ENCODE measurements around the gene SLC17A2.

Gene SLC17A2

DNA sequence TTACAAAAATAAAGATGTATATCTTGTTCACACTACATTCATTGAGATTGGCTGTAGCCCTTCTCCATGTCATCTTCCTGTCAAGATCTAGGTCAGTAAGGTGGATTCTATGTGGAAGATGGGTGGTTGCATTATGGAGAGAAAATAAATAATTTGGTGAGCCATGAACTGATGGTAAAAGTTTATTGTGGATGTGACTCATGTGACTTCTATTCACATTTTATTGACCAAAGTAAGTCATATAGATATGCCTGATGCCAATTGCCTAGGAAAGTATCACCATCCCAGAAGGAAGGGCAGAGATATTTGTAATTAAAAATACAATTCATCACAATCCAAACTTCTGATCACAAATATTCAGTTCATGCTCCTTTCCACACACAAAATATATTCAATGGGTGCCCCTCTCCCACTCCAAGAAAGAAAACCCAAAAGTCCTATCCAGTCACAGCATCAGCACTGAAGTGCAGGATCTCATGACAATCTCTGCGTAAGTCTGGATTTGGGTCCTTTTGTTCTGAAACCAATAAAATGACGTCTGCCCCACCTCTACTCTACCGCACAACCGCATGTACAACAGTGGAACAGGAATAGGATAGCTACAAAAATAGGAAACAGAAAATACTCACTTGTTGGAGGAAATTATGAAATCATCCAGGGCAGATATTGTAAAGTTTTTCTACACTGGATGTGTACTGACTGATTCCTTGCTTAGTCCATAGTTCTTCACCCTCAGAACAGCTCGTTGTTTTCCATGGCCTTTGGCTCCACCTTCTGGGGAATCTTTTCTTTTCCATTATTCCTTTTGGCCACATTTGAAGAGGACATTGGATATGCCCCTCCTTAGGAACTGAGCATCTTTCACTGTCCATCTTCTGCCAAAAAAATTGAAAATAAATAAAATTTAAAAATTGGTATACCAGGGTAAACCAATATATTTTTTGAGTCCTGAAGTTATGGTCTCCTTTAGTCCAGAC, 40.3 kb downstream of the SLC17A2 start:
- no peaks in the 10 kb centered on the region for H3K36me3 ChIP-seq
- no peak for DNase-seq
- H3K4me3 ChIP-seq: no peak overlapping the region
- TF ChIP-seq CTCF (IDR thresholded peaks at IDR 0.05): peak; percentile 48 to 53
- H3K4me1 ChIP-seq: no peaks in the 10 kb centered on the region
- H3K9me3 ChIP-seq: no peaks in the 10 kb centered on the region
- no peaks in the 10 kb centered on the region for H3K27me3 ChIP-seq
- H3K27ac ChIP-seq: no peak overlapping the region
- intact Hi-C loops (cut with DNase I; ENCODE audit: low total_unique reads): no loop called here

- H3K36me3 ChIP-seq: no peaks in the 10 kb centered on the region
- H3K27me3 ChIP-seq: no peaks in the 10 kb centered on the region
- no peaks in the 10 kb centered on the region for H3K4me1 ChIP-seq
- intact Hi-C loops (cut with DNase I; ENCODE audit: low total_unique reads): no loop called here
- no peak overlapping the region for H3K27ac ChIP-seq
- no peaks in the 10 kb centered on the region for H3K9me3 ChIP-seq
- H3K4me3 ChIP-seq: no peak overlapping the region
- no peak for TF ChIP-seq CTCF (IDR thresholded peaks at IDR 0.05)
- DNase-seq: no peak
Measured at GRCh38 chr6:25888626-25889025, 41.9 kb downstream of the SLC17A2 start.

DNA sequence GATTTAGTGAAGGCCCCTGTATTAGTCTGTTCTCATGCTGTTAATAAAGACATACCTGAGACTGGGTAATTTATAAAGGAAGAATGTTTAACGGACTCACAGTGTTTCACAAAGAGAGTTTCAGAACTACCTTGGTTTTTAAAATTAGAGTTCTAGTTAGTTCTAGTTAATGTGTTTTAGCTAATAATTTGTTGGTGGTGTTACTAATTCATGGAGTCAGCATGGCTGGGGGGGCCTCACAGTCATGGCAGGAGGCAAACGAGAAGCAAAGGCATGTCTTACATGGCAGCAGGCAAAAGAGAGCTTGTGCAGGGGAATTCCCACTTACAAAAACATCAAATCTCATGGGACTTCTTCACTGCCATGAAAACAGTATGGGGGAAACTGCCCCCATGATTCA, 44.4 kb downstream of the SLC17A2 start:
- no peak for TF ChIP-seq CTCF (IDR thresholded peaks at IDR 0.05)
- no peaks in the 10 kb centered on the region for H3K27me3 ChIP-seq
- no peak for DNase-seq
- no peaks in the 10 kb centered on the region for H3K4me1 ChIP-seq
- no peaks in the 10 kb centered on the region for H3K36me3 ChIP-seq
- intact Hi-C loops (cut with DNase I; ENCODE audit: low total_unique reads): no loop called here
- H3K9me3 ChIP-seq: no peaks in the 10 kb centered on the region
- no peak overlapping the region for H3K27ac ChIP-seq
- H3K4me3 ChIP-seq: no peak overlapping the region

GRCh38 chr6:25883991-25884390, 46.5 kb downstream of the SLC17A2 start:
- H3K27ac ChIP-seq: no peak overlapping the region
- no peaks in the 10 kb centered on the region for H3K27me3 ChIP-seq
- H3K4me1 ChIP-seq: no peaks in the 10 kb centered on the region
- TF ChIP-seq CTCF (IDR thresholded peaks at IDR 0.05): no peak
- DNase-seq: no peak
- H3K4me3 ChIP-seq: no peak overlapping the region
- intact Hi-C loops (cut with DNase I; ENCODE audit: low total_unique reads): no loop called here
- no peaks in the 10 kb centered on the region for H3K36me3 ChIP-seq
- H3K9me3 ChIP-seq: no peaks in the 10 kb centered on the region

DNA sequence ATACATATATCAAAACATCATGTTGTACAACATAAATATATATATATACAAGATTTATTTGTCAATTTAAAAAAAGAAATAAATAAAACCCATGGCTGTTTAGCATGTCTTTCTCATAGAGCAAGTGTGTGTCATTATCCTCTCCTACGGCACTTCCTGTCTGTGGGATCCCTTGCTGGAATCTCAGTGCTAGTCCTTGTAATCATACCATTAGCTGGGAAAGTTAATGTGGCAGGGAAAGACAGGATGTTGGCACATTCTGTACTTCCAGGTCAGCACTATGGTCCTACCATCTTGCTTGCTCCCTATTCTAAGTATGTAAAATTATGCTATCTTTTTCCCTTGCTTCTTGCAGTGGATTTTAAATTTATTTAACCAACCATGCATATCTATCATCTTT, 47.0 kb downstream of the SLC17A2 start:
- no peak overlapping the region for H3K27ac ChIP-seq
- TF ChIP-seq CTCF (IDR thresholded peaks at IDR 0.05): no peak

More for the DNA sequence above, 47.0 kb downstream of the SLC17A2 start:
- Histone ChIP-seq H3K36me3 (no peaks in the 10 kb centered on the region), H3K4me3 (no peak overlapping the region), H3K9me3 (no peaks in the 10 kb centered on the region), H3K4me1 (no peaks in the 10 kb centered on the region), H3K27me3 (no peaks in the 10 kb centered on the region)
- DNase-seq: no peak
- intact Hi-C loops (cut with DNase I; ENCODE audit: low total_unique reads): no loop called here

Measured in tibial artery (tissue), 4 donors.